GM19043 (cell line): Measurements from ENCODE around the gene KPNA2.
A peak's percentile ranks its signal among the peaks of the same experiment; 100 is the strongest.
"Not testable (repeated sequence)": the region's sequence is repeated elsewhere in the genome, so short reads cannot be mapped to it uniquely, and the experiment has no call there.

Experiments used
- ATAC-seq: cut with Tn5 transposase; IDR thresholded peaks from one replicate; pipeline ENCODE4 v1.9.1; 2021; ENCODE audit warnings: low read depth; ENCODE audit not compliant: unreplicated experiment

Gene KPNA2

DNA sequence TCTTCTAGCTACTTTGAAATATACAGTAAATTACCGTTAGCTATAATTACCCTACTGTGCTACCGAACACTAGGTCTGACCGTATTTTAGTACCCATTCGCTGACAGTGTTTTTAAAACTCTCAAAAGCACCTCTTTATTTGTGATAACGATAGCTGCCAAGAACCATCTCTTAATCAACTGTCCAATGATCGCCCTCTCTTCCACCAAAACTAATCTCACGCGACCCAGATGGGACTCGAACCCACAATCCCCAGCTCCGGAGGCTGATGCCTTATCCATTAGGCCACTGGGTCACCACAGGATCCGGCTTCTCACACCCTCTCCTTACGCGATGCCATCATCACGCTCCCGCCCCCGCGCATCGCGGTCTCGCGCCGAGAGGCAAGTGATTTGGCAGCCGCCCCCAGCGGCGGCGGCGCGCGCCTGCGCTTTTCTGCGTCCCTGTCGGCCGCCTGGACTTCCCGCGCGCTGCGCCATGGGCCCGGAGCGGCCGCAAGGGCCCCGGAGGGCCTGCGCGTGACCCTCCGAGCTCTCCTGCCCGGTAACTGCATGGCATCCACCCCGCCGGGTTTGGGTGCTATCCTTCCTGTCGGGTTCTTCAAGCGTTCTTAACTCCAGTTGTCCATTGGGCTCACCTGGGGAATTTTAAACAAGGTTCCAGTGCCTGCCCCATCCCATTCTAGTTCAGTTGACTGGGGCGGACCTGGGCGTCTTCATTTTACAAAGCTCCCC, 15.7 kb upstream of the KPNA2 start:
- peak; percentile 89 for ATAC-seq

DNA sequence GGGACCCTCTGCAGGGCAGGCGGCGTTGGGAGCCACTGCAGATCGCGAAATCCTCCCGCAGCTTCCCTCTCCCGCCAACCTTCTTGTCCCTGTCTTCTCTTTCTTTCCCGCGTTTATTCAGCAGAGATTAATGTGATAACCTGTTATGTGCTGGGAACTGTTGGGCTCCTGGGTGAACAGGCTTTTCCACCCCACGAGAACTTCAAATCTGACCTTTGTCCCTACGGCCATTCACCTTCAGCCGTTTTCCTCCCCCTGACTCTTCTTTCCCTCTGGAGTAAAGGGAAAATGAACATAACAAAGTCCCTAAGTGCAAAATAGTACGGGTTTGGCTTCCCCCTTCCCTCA, 15.2 kb upstream of the KPNA2 start:
- peak; percentile 6 for ATAC-seq

DNA sequence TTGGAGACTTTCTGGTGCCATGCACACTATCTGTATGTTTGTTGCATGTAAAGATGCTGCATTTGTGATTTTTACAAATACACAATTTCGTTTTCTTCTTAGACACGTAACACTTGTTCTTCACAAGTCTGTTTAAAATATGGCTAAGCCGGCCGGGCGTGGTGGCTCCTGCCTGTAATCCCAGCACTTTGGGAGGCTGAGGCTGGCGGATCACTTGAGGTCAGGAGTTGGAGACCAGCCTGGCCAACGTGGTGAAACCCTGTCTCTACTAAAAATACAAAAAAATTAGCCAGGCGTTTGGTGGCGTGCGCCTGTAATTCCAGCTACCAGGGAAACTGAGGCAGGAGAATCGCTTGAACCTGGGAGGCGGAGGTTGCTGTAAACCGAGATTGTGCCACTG, 14.7 kb upstream of the KPNA2 start:
- not testable (repeated sequence) for ATAC-seq

DNA sequence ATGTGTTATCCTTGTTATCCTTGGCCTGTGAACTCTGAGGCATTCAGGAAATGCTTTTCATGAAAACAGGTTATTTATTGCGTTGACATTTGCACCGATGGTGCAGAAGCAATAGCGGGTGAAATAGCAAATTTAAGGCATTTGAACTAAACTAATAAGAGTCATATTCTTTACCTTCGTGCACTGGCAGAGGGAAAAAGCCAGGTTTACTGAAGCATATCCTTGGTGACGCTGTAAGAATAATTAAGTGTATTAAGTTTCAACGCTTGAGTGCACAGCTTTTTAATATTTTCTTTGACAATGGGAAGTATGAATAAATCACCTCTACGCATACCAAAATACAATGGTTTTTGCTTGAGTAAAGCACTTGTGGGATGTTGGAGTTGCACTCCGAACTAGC, 13.6 kb upstream of the KPNA2 start:
- ATAC-seq = no peak

DNA sequence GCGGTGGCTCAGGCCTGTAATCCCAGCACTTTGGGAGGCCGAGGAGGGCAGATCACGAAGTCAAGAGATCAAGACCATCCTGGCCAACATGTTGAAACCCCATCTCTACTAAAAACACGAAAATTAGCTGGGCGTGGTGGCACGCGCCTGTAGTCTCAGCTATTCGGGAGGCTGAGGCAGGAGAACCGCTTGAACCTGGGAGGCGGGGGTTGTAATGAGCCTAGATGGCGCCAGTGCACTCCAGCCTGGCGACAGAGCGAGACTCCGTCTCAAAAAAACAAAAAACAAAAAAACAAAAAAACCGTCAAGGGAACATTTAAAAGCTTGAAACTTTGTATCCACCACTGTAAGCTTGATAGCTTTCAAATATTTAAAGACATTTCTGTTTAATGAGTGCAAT, 13.0 kb upstream of the KPNA2 start:
- ATAC-seq = not testable (repeated sequence)

DNA sequence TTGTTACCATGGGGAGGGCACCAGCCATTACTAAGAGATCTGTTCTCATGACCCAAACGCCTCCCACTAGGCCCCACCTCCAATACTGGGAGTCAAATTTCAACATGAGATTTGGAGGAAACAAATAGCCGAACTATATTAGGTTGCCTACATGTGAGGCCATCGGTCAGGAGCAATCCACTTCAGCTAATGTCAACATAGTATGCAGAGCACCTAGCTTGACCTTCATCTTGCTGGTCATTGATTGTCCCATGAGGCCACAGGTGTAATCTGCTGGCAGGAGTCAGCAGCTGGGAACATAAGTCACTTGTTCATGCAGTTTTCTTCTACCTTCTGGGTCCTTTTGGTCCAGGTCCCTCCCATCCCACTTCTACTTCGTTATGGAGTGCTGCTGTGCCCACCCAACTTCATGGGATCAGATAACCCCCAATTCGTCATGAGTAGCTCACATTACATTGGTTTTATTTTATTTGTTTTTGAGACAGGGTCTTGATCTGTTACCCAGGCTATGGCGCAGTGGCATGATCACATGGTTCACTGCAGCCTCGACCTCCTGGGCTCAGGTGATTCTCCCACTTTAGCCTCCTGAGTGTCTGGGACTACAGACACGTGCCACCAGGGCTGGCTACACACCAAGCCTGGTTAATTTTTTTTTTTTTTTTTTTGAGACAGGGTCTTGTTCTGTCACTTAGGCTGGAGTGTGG, 5.9 kb upstream of the KPNA2 start:
- no peak for ATAC-seq

DNA sequence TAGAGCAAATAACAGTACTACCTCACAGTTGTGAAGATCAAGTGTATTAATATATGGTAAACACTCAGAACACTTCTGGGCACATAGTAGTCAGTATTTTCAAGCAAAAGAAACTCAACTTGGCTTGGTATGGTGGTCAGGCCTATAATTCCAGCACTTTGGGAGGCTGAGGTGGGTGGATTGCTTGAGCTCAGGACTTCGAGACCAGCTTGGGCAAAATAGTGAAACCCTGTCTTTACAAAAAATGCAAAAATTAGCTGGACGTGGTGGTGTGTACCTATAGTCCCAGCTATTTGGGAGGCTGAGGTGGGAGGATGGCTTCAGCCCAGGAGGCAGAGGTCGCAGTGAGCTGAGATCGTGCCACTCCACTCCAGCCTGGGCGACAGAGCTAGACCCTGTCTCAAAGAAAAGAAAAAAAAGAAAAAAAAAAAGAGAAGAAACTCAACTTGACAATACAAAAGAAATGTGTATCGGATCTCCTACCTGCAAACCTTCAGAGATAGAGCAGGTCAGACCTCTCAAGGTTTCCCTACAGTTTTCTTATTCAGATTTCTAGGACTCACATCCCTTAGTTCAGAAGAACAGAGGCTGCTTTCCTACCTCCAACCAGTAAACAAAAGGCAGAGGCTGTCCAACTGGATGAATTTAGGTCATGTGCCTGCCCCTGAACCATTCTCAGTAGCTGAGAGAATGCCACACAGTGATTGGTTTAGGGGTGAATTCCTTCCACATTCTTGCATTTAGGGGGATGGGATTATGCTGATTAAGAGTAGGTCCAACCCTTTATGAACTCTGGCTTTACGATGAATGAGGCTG, 1.7 kb upstream of the KPNA2 start:
- no peak for ATAC-seq

DNA sequence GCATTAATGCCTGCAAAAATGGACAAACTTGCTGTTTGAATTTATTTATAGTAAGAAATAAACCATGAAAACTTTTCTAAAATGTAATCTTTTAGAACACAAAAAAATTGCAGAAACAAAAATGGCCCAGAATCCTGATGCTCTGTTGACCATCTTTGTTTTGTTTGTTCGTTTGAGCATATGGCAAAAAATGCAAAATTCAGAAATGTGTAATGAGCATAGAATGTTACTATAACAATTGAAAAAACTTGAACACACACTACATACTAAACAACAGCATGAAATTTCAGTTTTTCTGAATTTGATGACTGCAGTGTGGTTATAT, 1.1 kb upstream of the KPNA2 start:
- no peak for ATAC-seq

DNA sequence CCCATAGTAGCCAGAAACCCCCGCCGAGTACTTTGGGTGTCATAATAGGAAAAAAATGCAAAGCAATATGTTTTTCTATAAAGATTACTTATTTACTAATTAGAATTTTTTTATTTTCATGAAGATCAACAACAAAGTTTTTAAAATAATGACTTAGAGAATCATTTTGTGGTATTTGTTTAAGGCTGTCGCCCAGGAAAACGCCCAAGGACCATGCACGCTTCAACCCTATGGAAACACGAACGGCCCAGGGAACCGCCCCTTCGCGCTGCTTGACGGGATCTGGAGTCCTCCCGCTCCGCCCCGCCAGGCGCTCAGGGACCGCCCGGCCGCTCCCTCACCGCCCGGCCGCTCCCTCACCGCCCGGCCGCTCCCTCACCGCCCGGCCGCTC, 408 bp upstream of the KPNA2 start:
- peak; percentile 92 for ATAC-seq

DNA sequence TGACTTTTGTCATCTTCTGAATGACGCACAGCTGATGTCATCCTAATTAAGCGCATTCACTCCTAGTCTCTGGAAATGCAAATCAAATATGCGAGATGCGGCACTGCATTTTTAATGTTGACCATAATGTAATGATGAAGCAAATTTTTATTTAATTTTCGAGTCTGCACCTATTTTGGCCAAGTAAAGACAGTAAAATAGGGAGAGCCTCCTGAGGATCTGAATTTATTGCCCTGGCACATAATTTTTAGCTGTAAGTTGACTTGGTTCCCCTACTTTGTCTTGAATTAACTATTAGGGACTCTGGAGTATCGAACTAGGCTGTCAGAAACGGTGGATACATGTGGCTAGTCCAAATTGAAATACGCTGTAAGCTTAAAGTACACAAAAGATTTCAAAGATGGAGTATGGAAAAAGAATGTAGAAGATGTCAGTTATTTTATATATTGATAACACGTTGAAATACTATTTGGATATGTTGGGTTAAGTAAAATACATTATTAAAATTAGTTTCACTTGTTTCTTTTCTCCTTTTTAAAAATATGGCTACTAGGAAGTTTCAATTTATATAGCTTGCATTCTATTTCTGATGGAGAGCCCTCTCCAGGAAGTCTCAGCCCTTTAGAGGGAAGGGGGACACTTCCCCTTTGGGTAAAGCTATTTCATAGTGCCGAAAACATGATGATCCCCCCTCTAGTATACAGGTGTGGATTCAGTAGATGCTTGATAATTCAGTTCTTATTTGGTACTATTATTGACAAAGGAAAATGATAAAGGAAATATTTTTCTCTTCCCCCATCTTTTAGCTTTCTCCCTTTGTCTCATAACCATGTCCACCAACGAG, 991 bp downstream of the KPNA2 start:
- no peak for ATAC-seq

DNA sequence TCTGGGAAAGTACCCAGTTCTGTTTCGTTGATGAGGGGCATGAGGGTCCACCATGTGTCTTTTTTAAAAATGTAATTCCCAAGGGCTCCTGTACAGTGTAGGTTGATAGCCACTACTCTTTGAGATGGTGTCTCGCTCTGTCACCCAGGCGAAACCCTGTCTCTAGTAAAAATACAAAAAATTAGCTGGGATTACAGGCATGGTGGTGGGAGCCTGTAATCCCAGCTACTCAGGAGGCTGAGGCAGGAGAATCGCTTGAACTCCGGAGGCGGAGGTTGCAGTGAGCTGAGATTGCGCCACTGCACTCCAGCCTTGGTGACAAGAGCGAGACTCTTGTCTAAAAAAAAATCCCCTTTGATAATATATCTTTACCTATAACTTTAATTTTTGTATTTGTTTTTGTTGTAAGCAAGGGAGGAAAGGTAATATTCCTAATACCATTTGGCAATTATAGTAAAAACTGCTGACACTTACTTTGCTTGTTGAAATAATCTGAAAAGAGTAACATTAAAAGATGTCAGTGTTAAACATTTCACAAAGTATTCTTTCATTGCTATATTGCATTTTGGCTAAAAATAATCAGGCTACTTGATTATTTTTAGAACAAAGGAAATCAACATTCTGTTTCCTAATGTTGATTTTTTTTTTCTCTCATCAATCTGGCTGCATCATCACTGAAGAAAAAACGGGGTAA, 11.8 kb downstream of the KPNA2 start:
- no peak for ATAC-seq

DNA sequence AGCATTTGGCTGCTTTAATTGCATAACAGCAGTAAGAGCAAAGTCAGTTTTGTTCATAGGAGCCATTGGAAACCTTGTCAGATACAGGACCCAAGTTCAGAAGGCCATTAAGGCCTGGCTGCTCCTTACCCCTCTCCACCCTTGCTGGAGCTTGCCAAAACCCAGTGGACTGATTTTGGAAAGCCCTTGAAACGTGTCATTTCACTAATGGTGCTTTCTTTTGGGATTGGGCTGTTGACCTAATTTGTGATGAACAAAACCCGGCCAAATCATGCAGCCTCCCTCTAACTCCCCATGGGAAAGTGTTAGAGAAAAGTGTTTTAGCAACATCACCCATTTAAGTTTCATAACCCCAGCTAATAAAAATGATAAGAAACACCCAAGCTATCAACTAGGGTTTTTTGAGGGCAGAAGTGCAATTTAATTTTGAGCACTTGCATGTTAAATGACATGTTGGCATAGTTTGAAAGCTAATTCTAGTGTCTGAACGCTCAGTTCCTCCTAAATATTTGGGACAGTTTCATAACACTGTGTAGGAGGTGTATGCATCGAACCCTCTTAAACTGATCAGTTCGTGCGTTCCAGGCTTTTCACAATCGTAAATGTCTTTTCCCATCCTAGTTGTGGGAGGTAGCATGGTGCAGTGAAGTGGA, 12.5 kb downstream of the KPNA2 start:
- not testable (repeated sequence) for ATAC-seq

DNA sequence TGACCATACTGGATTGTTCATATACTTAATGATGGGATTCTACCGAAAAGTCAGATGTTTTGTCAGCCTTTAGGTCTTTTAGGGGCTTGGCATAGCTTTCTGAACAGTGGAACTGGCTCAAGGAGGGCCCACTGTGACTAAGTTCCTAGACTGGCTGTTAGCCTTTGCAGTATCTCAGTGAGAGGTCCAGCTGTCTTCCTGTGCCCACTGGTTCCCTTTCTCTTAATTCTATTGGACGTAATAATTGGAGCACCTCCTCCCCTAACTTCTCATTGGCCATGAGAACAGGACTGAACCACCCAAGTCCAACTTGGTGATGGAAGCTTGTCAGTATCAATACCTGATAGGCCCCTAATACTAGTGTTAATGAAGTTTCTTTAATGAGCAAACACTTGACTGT, 13.5 kb downstream of the KPNA2 start:
- ATAC-seq = no peak

DNA sequence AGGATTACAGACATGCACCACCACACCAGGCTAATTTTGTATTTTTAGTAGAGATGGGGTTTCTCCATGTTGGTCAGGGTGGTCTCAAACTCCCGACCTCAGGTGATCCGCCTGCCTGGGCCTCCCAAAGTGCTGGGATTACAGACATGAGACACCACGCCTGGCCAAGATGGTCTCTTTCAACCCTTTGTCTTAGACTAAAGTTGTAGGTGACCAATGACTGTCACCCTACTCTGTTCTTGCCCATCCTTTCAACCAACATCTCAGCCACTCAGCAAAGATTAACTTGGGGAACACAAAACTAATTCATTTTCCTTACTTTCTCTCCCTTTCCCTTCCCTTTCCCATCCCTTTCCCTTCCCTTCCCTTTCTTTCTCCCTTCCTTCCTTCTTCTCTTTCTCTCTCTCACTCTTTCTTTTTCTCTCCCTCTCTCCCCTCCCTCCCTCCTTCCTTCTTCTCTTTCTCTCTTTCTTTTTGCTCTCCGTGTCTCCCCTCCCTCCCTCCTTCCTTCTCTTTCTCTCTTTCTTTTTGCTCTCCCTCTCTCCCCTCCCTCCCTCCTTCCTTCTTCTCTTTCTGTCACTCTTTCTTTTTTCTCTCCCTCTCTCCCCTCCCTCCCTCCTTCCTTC, 14.4 kb downstream of the KPNA2 start:
- ATAC-seq = not testable (repeated sequence)

DNA sequence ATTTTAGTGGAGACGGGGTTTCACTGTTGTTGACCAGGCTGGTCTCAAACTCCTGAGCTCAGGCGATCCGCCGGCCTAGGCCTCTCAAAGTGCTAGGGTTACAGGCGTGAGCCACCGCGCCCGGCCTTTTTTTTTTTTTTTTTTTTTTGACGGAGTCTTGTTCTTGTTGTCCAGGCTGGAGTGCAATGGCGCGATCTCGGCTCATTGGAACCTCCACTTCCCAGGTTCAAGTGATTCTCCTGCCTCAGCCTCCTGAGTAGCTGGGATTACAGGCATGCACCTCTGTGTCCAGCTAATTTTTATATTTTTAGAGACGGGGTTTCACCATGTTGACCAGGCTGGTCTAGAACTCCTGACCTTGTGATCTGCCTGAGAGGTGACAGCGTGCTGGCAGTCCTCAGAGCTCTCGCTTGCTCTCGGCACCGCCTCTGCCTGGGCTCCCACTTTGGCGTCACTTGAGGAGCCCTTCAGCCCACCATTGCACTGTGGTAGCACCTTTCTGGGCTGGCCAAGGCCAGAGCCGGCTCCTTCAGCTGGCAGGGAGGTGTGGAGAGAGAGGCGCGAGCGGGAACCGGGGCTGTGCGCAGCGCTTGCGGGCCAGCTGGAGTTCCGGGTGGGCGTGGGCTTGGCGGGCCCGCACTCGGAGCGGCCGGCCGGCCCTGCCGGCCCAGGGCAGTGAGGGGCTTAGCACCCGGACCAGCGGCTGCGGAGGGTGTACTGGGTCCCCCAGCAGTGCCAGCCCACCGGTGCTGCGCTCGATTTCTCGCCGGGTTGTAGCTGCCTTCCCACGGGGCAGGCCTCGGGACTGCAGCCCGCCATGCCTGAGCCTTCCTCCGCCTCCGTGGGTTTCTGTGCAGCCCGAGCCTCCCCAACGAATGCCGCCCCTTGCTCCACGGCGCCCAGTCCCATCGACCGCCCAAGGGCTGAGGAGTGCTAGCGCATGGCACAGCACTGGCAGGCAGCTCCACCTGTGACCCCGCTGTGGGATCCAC, 16.1 kb downstream of the KPNA2 start:
- not testable (repeated sequence) for ATAC-seq

DNA sequence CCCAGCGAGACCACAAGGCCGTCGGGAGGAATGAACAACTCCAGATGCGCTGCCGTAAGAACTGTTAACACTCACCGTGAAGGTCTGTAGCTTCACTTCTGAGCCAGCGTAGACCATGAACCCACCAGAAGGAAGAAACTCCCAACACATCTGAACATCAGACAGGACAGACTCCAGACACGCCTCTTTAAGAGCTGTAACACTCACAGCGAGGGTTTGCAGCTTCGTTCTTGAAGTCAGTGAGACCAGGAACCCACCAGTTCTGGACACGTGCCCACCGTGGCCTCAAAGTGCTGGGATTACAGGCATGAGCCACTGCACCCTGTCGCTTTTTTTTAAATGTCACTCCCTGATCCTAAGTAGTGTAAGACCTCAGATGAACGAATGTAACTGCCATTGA, 17.3 kb downstream of the KPNA2 start:
- ATAC-seq = no peak

DNA sequence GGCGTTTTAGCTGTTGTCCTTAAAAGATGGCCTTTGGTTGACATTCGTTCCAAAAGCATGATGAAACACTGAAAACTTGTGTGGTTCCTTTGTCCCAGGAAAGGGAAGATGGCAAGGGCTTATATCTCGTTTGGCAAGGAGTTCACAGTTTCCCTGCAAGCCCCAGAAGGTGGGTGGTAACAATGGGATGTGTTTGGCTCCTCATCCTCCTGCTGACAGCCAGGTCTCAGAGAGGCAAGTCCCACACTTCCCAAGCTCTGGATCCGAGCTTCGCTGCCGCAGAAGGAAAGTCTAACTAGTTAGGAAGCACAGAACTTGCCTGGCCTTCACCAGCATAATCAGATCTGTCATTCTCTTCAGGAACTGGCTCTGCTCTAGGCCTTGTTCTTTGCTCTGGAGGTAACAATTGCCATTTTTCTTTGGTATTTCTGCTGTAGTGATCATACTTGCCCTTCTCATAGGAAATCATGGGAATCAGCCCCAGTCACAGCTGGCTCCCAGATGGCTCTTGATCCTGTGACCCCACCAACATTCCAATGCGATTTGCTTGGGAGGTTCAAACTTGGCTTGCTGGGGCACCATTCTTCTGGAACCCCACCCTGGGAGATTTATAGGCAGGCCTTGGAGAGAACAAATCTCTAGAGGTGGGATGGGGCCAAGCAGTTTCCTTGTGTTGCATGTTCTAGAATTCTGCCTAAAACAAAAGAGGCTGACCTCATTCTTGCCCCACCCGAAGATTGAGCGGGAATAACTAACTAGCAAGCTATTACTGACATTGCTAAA, 17.9 kb downstream of the KPNA2 start:
- no peak for ATAC-seq
